ENCODE data around the gene OSBP. TPM values are rescaled to one million over a fixed set of nuclear protein-coding genes. Genes with fewer than 3 reads are reported as not detected.

Gene OSBP
- total RNA-seq, 1 donor from 2014 or later: 60.5 TPM

GRCh38 chr11:59575505-59575904, 40.1 kb downstream of the OSBP start:
- Histone ChIP-seq H3K27me3 (ENCODE audit: control insufficient read depth in 3 of 3, insufficient read depth in 3 of 3, low read length in 3 of 3) (no peaks in the 10 kb centered on the region), H3K27ac (ENCODE audit: low read depth, low read length) (no peak overlapping the region), H3K4me1 (ENCODE audit: control insufficient read depth in 3 of 3, insufficient read depth in 3 of 3, low read length in 3 of 3) (peaks cover 0 to 5% (median 0%) of the 10 kb centered on the region in 3 donors), H3K36me3 (ENCODE audit: control insufficient read depth in 3 of 3, insufficient read depth in 3 of 3, low read length in 3 of 3) (peaks cover 26 to 48% (median 48%) of the 10 kb centered on the region in 3 donors), H3K4me3 (ENCODE audit: low read length in 3 of 3) (no peak overlapping the region), H3K9ac (ENCODE audit: low read depth in 1 of 3, low read length in 3 of 3) (no peak overlapping the region), H3K9me3 (ENCODE audit: control insufficient read depth in 3 of 3, low read length in 3 of 3) (no peaks in the 10 kb centered on the region)

- Histone ChIP-seq H3K27ac (ENCODE audit: low read depth, low read length) (peak overlapping the region; percentile 28), H3K4me3 (ENCODE audit: low read length in 3 of 3) (no peak overlapping the region), H3K9ac (ENCODE audit: low read depth in 1 of 3, low read length in 3 of 3) (no peak overlapping the region), H3K9me3 (ENCODE audit: control insufficient read depth in 3 of 3, low read length in 3 of 3) (no peaks in the 10 kb centered on the region), H3K27me3 (ENCODE audit: control insufficient read depth in 3 of 3, insufficient read depth in 3 of 3, low read length in 3 of 3) (no peaks in the 10 kb centered on the region), H3K4me1 (ENCODE audit: control insufficient read depth in 3 of 3, insufficient read depth in 3 of 3, low read length in 3 of 3) (peaks cover 0 to 5% (median 0%) of the 10 kb centered on the region in 3 donors), H3K36me3 (ENCODE audit: control insufficient read depth in 3 of 3, insufficient read depth in 3 of 3, low read length in 3 of 3) (peaks cover 26 to 44% (median 43%) of the 10 kb centered on the region in 3 donors)
Observed at GRCh38 chr11:59574932-59575502, 40.6 kb downstream of the OSBP start.

- no peaks in the 10 kb centered on the region for H3K27me3 ChIP-seq (ENCODE audit: control insufficient read depth in 3 of 3, insufficient read depth in 3 of 3, low read length in 3 of 3)
- H3K27ac ChIP-seq (ENCODE audit: low read depth, low read length): peak overlapping the region; percentile 28
- no peaks in the 10 kb centered on the region for H3K9me3 ChIP-seq (ENCODE audit: control insufficient read depth in 3 of 3, low read length in 3 of 3)
- H3K9ac ChIP-seq (ENCODE audit: low read depth in 1 of 3, low read length in 3 of 3): no peak overlapping the region
- peaks cover 0 to 5% (median 0%) of the 10 kb centered on the region in 3 donors for H3K4me1 ChIP-seq (ENCODE audit: control insufficient read depth in 3 of 3, insufficient read depth in 3 of 3, low read length in 3 of 3)
- H3K36me3 ChIP-seq (ENCODE audit: control insufficient read depth in 3 of 3, insufficient read depth in 3 of 3, low read length in 3 of 3): peaks cover 21 to 39% (median 38%) of the 10 kb centered on the region in 3 donors
- H3K4me3 ChIP-seq (ENCODE audit: low read length in 3 of 3): no peak overlapping the region
Observed at GRCh38 chr11:59574467-59574866, 41.1 kb downstream of the OSBP start.

GRCh38 chr11:59573216-59573615, 42.4 kb downstream of the OSBP start:
- Histone ChIP-seq H3K9me3 (ENCODE audit: control insufficient read depth in 3 of 3, low read length in 3 of 3) (no peaks in the 10 kb centered on the region), H3K27me3 (ENCODE audit: control insufficient read depth in 3 of 3, insufficient read depth in 3 of 3, low read length in 3 of 3) (no peaks in the 10 kb centered on the region), H3K4me3 (ENCODE audit: low read length in 3 of 3) (no peak overlapping the region), H3K36me3 (ENCODE audit: control insufficient read depth in 3 of 3, insufficient read depth in 3 of 3, low read length in 3 of 3) (peaks cover 17 to 30% (median 28%) of the 10 kb centered on the region in 3 donors), H3K4me1 (ENCODE audit: control insufficient read depth in 3 of 3, insufficient read depth in 3 of 3, low read length in 3 of 3) (peaks cover 0 to 5% (median 0%) of the 10 kb centered on the region in 3 donors), H3K27ac (ENCODE audit: low read depth, low read length) (no peak overlapping the region), H3K9ac (ENCODE audit: low read depth in 1 of 3, low read length in 3 of 3) (no peak overlapping the region)

GRCh38 chr11:59572091-59572490, 43.5 kb downstream of the OSBP start:
- Histone ChIP-seq H3K36me3 (ENCODE audit: control insufficient read depth in 3 of 3, insufficient read depth in 3 of 3, low read length in 3 of 3) (peaks cover 10 to 19% (median 17%) of the 10 kb centered on the region in 3 donors), H3K9me3 (ENCODE audit: control insufficient read depth in 3 of 3, low read length in 3 of 3) (no peaks in the 10 kb centered on the region), H3K4me1 (ENCODE audit: control insufficient read depth in 3 of 3, insufficient read depth in 3 of 3, low read length in 3 of 3) (peaks cover 0 to 5% (median 0%) of the 10 kb centered on the region in 3 donors), H3K27ac (ENCODE audit: low read depth, low read length) (no peak overlapping the region), H3K9ac (ENCODE audit: low read depth in 1 of 3, low read length in 3 of 3) (no peak overlapping the region), H3K4me3 (ENCODE audit: low read length in 3 of 3) (no peak overlapping the region), H3K27me3 (ENCODE audit: control insufficient read depth in 3 of 3, insufficient read depth in 3 of 3, low read length in 3 of 3) (no peaks in the 10 kb centered on the region)

- Histone ChIP-seq H3K9ac (ENCODE audit: low read depth in 1 of 3, low read length in 3 of 3) (no peak overlapping the region), H3K9me3 (ENCODE audit: control insufficient read depth in 3 of 3, low read length in 3 of 3) (no peaks in the 10 kb centered on the region), H3K4me1 (ENCODE audit: control insufficient read depth in 3 of 3, insufficient read depth in 3 of 3, low read length in 3 of 3) (peaks cover 0 to 8% (median 4%) of the 10 kb centered on the region in 3 donors), H3K27me3 (ENCODE audit: control insufficient read depth in 3 of 3, insufficient read depth in 3 of 3, low read length in 3 of 3) (peaks cover 0 to 2% (median 0%) of the 10 kb centered on the region in 3 donors), H3K4me3 (ENCODE audit: low read length in 3 of 3) (no peak overlapping the region), H3K27ac (ENCODE audit: low read depth, low read length) (no peak overlapping the region), H3K36me3 (ENCODE audit: control insufficient read depth in 3 of 3, insufficient read depth in 3 of 3, low read length in 3 of 3) (no peaks in the 10 kb centered on the region)
Observed at GRCh38 chr11:59562292-59562691, 53.3 kb downstream of the OSBP start.

GRCh38 chr11:59560702-59561473, 54.7 kb downstream of the OSBP start:
- Histone ChIP-seq H3K36me3 (ENCODE audit: control insufficient read depth in 3 of 3, insufficient read depth in 3 of 3, low read length in 3 of 3) (no peaks in the 10 kb centered on the region), H3K4me1 (ENCODE audit: control insufficient read depth in 3 of 3, insufficient read depth in 3 of 3, low read length in 3 of 3) (peaks cover under 1 to 11% (median 8%) of the 10 kb centered on the region in 3 donors), H3K27me3 (ENCODE audit: control insufficient read depth in 3 of 3, insufficient read depth in 3 of 3, low read length in 3 of 3) (peaks cover 0 to 10% (median 0%) of the 10 kb centered on the region in 3 donors), H3K9me3 (ENCODE audit: control insufficient read depth in 3 of 3, low read length in 3 of 3) (no peaks in the 10 kb centered on the region), H3K9ac (ENCODE audit: low read depth in 1 of 3, low read length in 3 of 3) (peak overlapping the region; percentile 82 to 95 (median 89)), H3K27ac (ENCODE audit: low read depth, low read length) (peak overlapping the region; percentile 64), H3K4me3 (ENCODE audit: low read length in 3 of 3) (peak overlapping the region; percentile 87 to 98 (median 96))

GRCh38 chr11:59560290-59560701, 55.3 kb downstream of the OSBP start:
- peak overlapping the region; percentile 82 to 95 (median 89) for H3K9ac ChIP-seq (ENCODE audit: low read depth in 1 of 3, low read length in 3 of 3)
- no peaks in the 10 kb centered on the region for H3K36me3 ChIP-seq (ENCODE audit: control insufficient read depth in 3 of 3, insufficient read depth in 3 of 3, low read length in 3 of 3)
- peaks cover 0 to 13% (median 0%) of the 10 kb centered on the region in 3 donors for H3K27me3 ChIP-seq (ENCODE audit: control insufficient read depth in 3 of 3, insufficient read depth in 3 of 3, low read length in 3 of 3)
- H3K27ac ChIP-seq (ENCODE audit: low read depth, low read length): peak overlapping the region; percentile 64
- H3K9me3 ChIP-seq (ENCODE audit: control insufficient read depth in 3 of 3, low read length in 3 of 3): no peaks in the 10 kb centered on the region
- peaks cover 0 to 14% (median 12%) of the 10 kb centered on the region in 3 donors for H3K4me1 ChIP-seq (ENCODE audit: control insufficient read depth in 3 of 3, insufficient read depth in 3 of 3, low read length in 3 of 3)
- H3K4me3 ChIP-seq (ENCODE audit: low read length in 3 of 3): peak overlapping the region; percentile 87 to 98 (median 96)

GRCh38 chr11:59559886-59560285, 55.7 kb downstream of the OSBP start:
- Histone ChIP-seq H3K4me1 (ENCODE audit: control insufficient read depth in 3 of 3, insufficient read depth in 3 of 3, low read length in 3 of 3) (peaks cover 0 to 14% (median 12%) of the 10 kb centered on the region in 3 donors), H3K27me3 (ENCODE audit: control insufficient read depth in 3 of 3, insufficient read depth in 3 of 3, low read length in 3 of 3) (peaks cover 0 to 13% (median 0%) of the 10 kb centered on the region in 3 donors), H3K4me3 (ENCODE audit: low read length in 3 of 3) (peak overlapping the region in 2 of 3 donors; percentile 87 to 98), H3K27ac (ENCODE audit: low read depth, low read length) (peak overlapping the region; percentile 64), H3K36me3 (ENCODE audit: control insufficient read depth in 3 of 3, insufficient read depth in 3 of 3, low read length in 3 of 3) (no peaks in the 10 kb centered on the region), H3K9me3 (ENCODE audit: control insufficient read depth in 3 of 3, low read length in 3 of 3) (no peaks in the 10 kb centered on the region), H3K9ac (ENCODE audit: low read depth in 1 of 3, low read length in 3 of 3) (peak overlapping the region in 1 of 3 donors; percentile 89)

- Histone ChIP-seq H3K4me1 (ENCODE audit: control insufficient read depth in 3 of 3, insufficient read depth in 3 of 3, low read length in 3 of 3) (peaks cover 0 to 14% (median 12%) of the 10 kb centered on the region in 3 donors), H3K27me3 (ENCODE audit: control insufficient read depth in 3 of 3, insufficient read depth in 3 of 3, low read length in 3 of 3) (peaks cover 0 to 13% (median 0%) of the 10 kb centered on the region in 3 donors), H3K4me3 (ENCODE audit: low read length in 3 of 3) (no peak overlapping the region), H3K27ac (ENCODE audit: low read depth, low read length) (no peak overlapping the region), H3K9ac (ENCODE audit: low read depth in 1 of 3, low read length in 3 of 3) (no peak overlapping the region), H3K36me3 (ENCODE audit: control insufficient read depth in 3 of 3, insufficient read depth in 3 of 3, low read length in 3 of 3) (no peaks in the 10 kb centered on the region), H3K9me3 (ENCODE audit: control insufficient read depth in 3 of 3, low read length in 3 of 3) (no peaks in the 10 kb centered on the region)
Observed at GRCh38 chr11:59558270-59558643, 57.3 kb downstream of the OSBP start.
